H9 (cell line): ENCODE results near the gene PSMB5. TPM values are rescaled to one million over a fixed set of nuclear protein-coding genes. Genes with fewer than 3 reads are reported as not detected.

Source experiments
- DNase-seq: peaks from one replicate; pipeline ENCODE4 v3.0.0-alpha.2; 2017
- H2AFZ ChIP-seq: one replicate; pipeline ENCODE4 v1.6.1; 2013; ENCODE audit warnings: mild to moderate bottlenecking, low read length, control low read depth, moderate library complexity
- H2AK5ac ChIP-seq: 2 replicates; pipeline ENCODE4 v1.6.1; 2013; ENCODE audit warnings: low read length, control low read depth, mixed read lengths; ENCODE audit not compliant: insufficient read length
- H2BK120ac ChIP-seq: one replicate; pipeline ENCODE4 v1.6.1; 2013; ENCODE audit warnings: low read depth, mild to moderate bottlenecking, low read length, control low read depth, inconsistent platforms; ENCODE audit not compliant: poor library complexity, severe bottlenecking
- H2BK12ac ChIP-seq: 2 replicates; pipeline ENCODE4 v1.6.1; 2013; ENCODE audit warnings: low read length, control low read depth, mixed read lengths, low read depth; ENCODE audit not compliant: insufficient read length
- H2BK15ac ChIP-seq: 2 replicates; pipeline ENCODE4 v1.6.1; 2013; ENCODE audit warnings: low read depth, low read length, control low read depth
- H2BK20ac ChIP-seq: one replicate; pipeline ENCODE4 v1.6.1; 2013; ENCODE audit warnings: low read depth, mild to moderate bottlenecking, low read length, control low read depth, inconsistent platforms; ENCODE audit not compliant: poor library complexity, severe bottlenecking
- H2BK5ac ChIP-seq: 2 replicates; pipeline ENCODE4 v1.6.1; 2013; ENCODE audit warnings: low read length, control low read depth, mixed read lengths; ENCODE audit not compliant: insufficient read length
- H3K14ac ChIP-seq: 2 replicates; pipeline ENCODE4 v1.6.1; 2013; ENCODE audit warnings: low read length, control low read depth; ENCODE audit not compliant: insufficient read depth
- H3K18ac ChIP-seq: 2 replicates; pipeline ENCODE4 v1.6.1; 2013; ENCODE audit warnings: low read depth, mild to moderate bottlenecking, mixed read lengths, low read length, control low read depth; ENCODE audit not compliant: insufficient read length
- H3K23ac ChIP-seq: 2 replicates; pipeline ENCODE4 v1.6.1; 2013; ENCODE audit warnings: low read length, control low read depth, mixed read lengths, low read depth; ENCODE audit not compliant: insufficient read length
- H3K23me2 ChIP-seq: 2 replicates; pipeline ENCODE4 v1.6.1; 2013; ENCODE audit warnings: low read depth, mild to moderate bottlenecking, mixed read lengths, low read length, control low read depth; ENCODE audit not compliant: insufficient read length, poor library complexity, severe bottlenecking
- H3K27ac ChIP-seq: 2 replicates; pipeline ENCODE4 v1.5.1; 2013; ENCODE audit warnings: low read length, control low read depth, mixed read lengths, low read depth; ENCODE audit not compliant: insufficient read length
- H3K27me3 ChIP-seq: 2 replicates; pipeline ENCODE4 v1.6.1; 2013; ENCODE audit warnings: low read length, control low read depth, inconsistent platforms; ENCODE audit not compliant: insufficient read depth
- H3K4ac ChIP-seq: 2 replicates; pipeline ENCODE4 v1.6.1; 2013; ENCODE audit warnings: low read depth, mild to moderate bottlenecking, control low read depth, inconsistent platforms, low read length, moderate library complexity
- H3K4me1 ChIP-seq: 2 replicates; pipeline ENCODE4 v1.6.1; 2013; ENCODE audit warnings: low read length, control low read depth, inconsistent platforms; ENCODE audit not compliant: insufficient read depth
- H3K4me2 ChIP-seq: 2 replicates; pipeline ENCODE4 v1.6.1; 2013; ENCODE audit warnings: low read length, control low read depth, mixed read lengths; ENCODE audit not compliant: insufficient read length, insufficient read depth
- H3K56ac ChIP-seq: 2 replicates; pipeline ENCODE4 v1.6.1; 2013; ENCODE audit warnings: low read depth, mild to moderate bottlenecking, mixed read lengths, low read length, control low read depth; ENCODE audit not compliant: insufficient read length
- H3K79me1 ChIP-seq: 2 replicates; pipeline ENCODE4 v1.6.1; 2013; ENCODE audit warnings: low read depth, mild to moderate bottlenecking, moderate library complexity, low read length, control low read depth, inconsistent platforms; ENCODE audit not compliant: insufficient read depth, poor library complexity, severe bottlenecking
- H3K79me2 ChIP-seq: 2 replicates; pipeline ENCODE4 v1.6.1; 2013; ENCODE audit warnings: low read length, control low read depth, inconsistent platforms; ENCODE audit not compliant: insufficient read depth
- H3K9ac ChIP-seq: 2 replicates; pipeline ENCODE4 v1.6.1; 2013; ENCODE audit warnings: low read length, control low read depth, mixed read lengths; ENCODE audit not compliant: insufficient read length; ENCODE audit errors: extremely low read depth
- H3K9me3 ChIP-seq: one replicate; pipeline ENCODE4 v1.6.1; 2013; ENCODE audit warnings: low read depth, low read length, inconsistent platforms; ENCODE audit not compliant: control insufficient read depth
- H3T11ph ChIP-seq: one replicate; pipeline ENCODE4 v1.6.1; 2013; ENCODE audit warnings: mild to moderate bottlenecking, low read length, control low read depth, inconsistent platforms
- H4K20me1 ChIP-seq: one replicate; pipeline ENCODE4 v1.6.1; 2013; ENCODE audit not compliant: control insufficient read depth, insufficient read length, insufficient read depth
- H4K5ac ChIP-seq: 2 replicates; pipeline ENCODE4 v1.6.1; 2013; ENCODE audit warnings: low read depth, mild to moderate bottlenecking, mixed read lengths, low read length, control low read depth; ENCODE audit not compliant: insufficient read length
- H4K8ac ChIP-seq: replicated peaks from 2 replicates; pipeline ENCODE4 v1.6.1; 2013; ENCODE audit warnings: low read length, control low read depth, mixed read lengths, low read depth; ENCODE audit not compliant: insufficient read length
- H4K91ac ChIP-seq: 2 replicates; pipeline ENCODE4 v1.6.1; 2013; ENCODE audit warnings: low read depth, mild to moderate bottlenecking, moderate library complexity, mixed read lengths, low read length, control low read depth; ENCODE audit not compliant: insufficient read length
- H3K27ac Mint-ChIP-seq, 3 experiments: 2 replicates in 2 of 3; 3 replicates in 1 of 3; pipeline ENCODE4 v1.8.0; 2020 to 2021; ENCODE audit warnings: mixed read lengths in 3 of 3, mild to moderate bottlenecking in 1 of 3, moderate library complexity in 1 of 3
- H3K27me3 Mint-ChIP-seq: 2 replicates; pipeline ENCODE4 v1.8.0; 2021; ENCODE audit warnings: low read depth, mild to moderate bottlenecking, moderate library complexity, mixed read lengths
- H3K36me3 Mint-ChIP-seq, 3 experiments: 2 replicates in 2 of 3; 3 replicates in 1 of 3; pipeline ENCODE4 v1.8.0; 2020 to 2021; ENCODE audit warnings: low read depth in 3 of 3, mixed read lengths in 3 of 3; ENCODE audit not compliant: insufficient read depth in 1 of 3
- H3K4me1 Mint-ChIP-seq, 2 experiments: 2 replicates each; pipeline ENCODE4 v1.8.0; 2020; ENCODE audit warnings: mixed read lengths in 2 of 2
- H3K4me3 Mint-ChIP-seq, 2 experiments: 2 replicates in 1 of 2; 3 replicates in 1 of 2; pipeline ENCODE4 v1.8.0; 2020 to 2021; ENCODE audit warnings: mild to moderate bottlenecking in 2 of 2, mixed read lengths in 2 of 2, moderate library complexity in 1 of 2
- H3K9me3 Mint-ChIP-seq, 2 experiments: 2 replicates in 1 of 2; 3 replicates in 1 of 2; pipeline ENCODE4 v1.8.0; 2020; ENCODE audit warnings: mild to moderate bottlenecking in 2 of 2, mixed read lengths in 2 of 2, moderate library complexity in 1 of 2
- CTCF ChIP-seq: fragments of 200-600 bp; sonication (generic); conservative IDR thresholded peaks from 3 replicates; pipeline ENCODE4 v1.8.0; 2021; ENCODE audit warnings: antibody characterized with exemption, mild to moderate bottlenecking
- WGBS: extraction: QIAGEN DNeasy Blood & Tissue Kit; methylation state at CpG from one replicate; pipeline ENCODE4 v1.1.7; 2013; ENCODE audit warnings: missing lambda C conversion rate, low lambda C conversion rate, mixed read lengths; ENCODE audit not compliant: insufficient read length; ENCODE audit errors: extremely low coverage; 5-methylcytosine and 5-hydroxymethylcytosine counted together
- total RNA-seq: library from RNA; stranded (reverse); gene quantifications from 2 replicates; pipeline ENCODE4 v1.2.1, GENCODE V29; 2021

Gene PSMB5
- total RNA-seq, 1 experiment from 2014 or later = 252 TPM

- H2AFZ ChIP-seq = no peak overlapping the region
- no peaks in the 10 kb centered on the region for H3K9me3 ChIP-seq
- no peak overlapping the region for H3K4me2 ChIP-seq
- H3K4me1 Mint-ChIP-seq = peaks cover 7 to 8% of the 10 kb centered on the region in 2 experiments
- no peak overlapping the region for H2BK20ac ChIP-seq
- no peak overlapping the region for H3K4me3 Mint-ChIP-seq
- no peak overlapping the region for H3K14ac ChIP-seq
- no peak overlapping the region for H2AK5ac ChIP-seq
- H3K9ac ChIP-seq = no peak overlapping the region
- no peak overlapping the region for H3K27ac ChIP-seq
- H2BK5ac ChIP-seq = no peak overlapping the region
- no peak overlapping the region for H3K56ac ChIP-seq
- no peak overlapping the region for H3K18ac ChIP-seq
- H4K91ac ChIP-seq = no peak overlapping the region
- no peak overlapping the region for H2BK120ac ChIP-seq
- no peaks in the 10 kb centered on the region for H3K79me2 ChIP-seq
- no peaks in the 10 kb centered on the region for H3K23me2 ChIP-seq
- WGBS = 100% methylated on average over 1 of the region's 9 CpGs
- H3K79me1 ChIP-seq = no peaks in the 10 kb centered on the region
- no peaks in the 10 kb centered on the region for H3K27me3 Mint-ChIP-seq
- H3K27me3 ChIP-seq = no peaks in the 10 kb centered on the region
- no peak overlapping the region for H4K5ac ChIP-seq
- DNase-seq = no peak
- no peaks in the 10 kb centered on the region for H4K20me1 ChIP-seq
- peaks cover 0 to 3% (median 0%) of the 10 kb centered on the region in 3 experiments; a peak in 1 of 7 replicates for H3K36me3 Mint-ChIP-seq
- H3T11ph ChIP-seq = no peak overlapping the region
- TF ChIP-seq CTCF = no peak
- H4K8ac ChIP-seq = no peak overlapping the region
- no peak overlapping the region for H3K27ac Mint-ChIP-seq
- H2BK12ac ChIP-seq = no peak overlapping the region
- H3K4ac ChIP-seq = no peak overlapping the region
- H3K9me3 Mint-ChIP-seq = no peaks in the 10 kb centered on the region
- peaks cover 5% of the 10 kb centered on the region; the same call in 1 of the 2 replicates for H3K4me1 ChIP-seq
- H3K23ac ChIP-seq = no peak overlapping the region
- H2BK15ac ChIP-seq = no peak overlapping the region
These were observed 36.9 kb downstream of the PSMB5 start for GRCh38 chr14:22997676-22998323.
